Activated CD8-positive, alpha-beta memory T cell treated with anti-CD3 and anti-CD28 coated beads, Interleukin-2, amount 50 U/mL, for 4 hours (primary cell): Measurements from ENCODE around the gene PCNX2.

ENCODE experiments used
- DNase-seq: peaks from one replicate; pipeline ENCODE4 v3.0.0-alpha.2; 2020

PCNX2 gene

GRCh38 chr1:233255145-233255544 is 40.4 kb downstream of the PCNX2 start:
- DNase-seq, result no peak

DNA sequence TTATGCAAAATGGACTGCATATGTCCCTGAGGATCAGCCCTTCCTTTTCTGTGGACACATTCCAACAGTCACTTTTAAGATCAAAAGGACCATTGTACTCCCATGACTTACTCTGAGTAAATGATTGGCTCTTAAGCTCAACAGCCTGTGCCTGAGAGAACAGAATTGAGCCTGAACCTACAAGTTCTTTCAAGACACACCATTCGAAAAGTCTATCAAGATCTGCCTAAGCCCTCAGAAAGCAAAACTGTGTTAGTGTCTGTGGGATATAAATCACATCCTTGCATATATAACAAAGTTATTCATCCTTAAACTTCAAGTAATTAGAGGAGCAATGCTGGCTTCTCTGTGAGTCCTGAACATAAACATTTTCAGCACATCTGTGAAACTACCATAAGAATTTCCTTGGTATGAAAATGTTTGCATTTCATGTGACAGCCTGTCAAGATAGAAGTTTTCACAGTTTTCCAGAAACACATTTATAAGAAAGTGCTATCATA is 41.6 kb downstream of the PCNX2 start:
- no peak for DNase-seq

- DNase-seq, result no peak
Observed at GRCh38 chr1:233253231-233253831, 42.2 kb downstream of the PCNX2 start.

DNA sequence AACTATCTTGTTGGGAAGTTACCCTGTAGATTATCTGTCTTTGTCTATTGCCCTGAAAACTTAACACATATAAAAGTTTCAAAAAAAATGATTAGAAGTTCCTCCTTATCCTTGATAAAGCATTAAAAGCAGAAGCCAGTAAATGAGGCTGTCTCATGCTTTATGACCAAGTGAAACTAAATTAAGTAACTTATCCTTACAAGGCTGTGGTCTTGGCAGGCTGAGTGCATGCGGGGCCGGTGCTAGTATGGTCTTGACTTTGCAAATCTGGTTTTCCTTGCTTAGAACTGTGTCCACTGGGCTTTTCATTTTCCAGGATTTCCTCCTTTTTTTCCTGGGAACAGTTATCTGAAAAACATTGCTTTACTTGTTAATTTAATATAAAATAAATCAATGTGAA is 43.1 kb downstream of the PCNX2 start:
- no peak for DNase-seq

DNA sequence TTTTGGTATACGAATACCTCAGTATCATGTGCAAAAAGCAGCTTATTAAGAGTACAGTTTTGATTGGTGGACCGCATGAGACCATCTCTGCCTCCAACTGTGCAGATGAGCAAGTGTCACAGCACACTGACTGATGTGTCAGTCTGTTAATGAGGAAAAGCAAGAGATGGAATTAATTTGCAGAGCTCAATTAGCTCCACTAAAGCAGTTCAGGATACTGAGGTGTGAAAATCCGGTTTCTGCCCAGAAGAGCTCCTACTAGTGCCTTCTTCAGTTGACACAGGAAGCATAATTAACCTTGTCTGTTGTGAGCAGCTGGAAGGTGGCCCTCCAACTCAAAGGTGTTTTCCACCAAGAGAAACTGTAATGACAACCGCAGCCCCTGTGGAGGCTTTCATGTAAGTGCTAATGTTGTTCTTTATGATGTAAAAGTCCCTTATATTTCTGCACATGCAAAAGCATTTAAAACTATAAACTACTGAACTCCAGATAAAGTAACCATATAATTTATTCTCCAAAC is 44.3 kb downstream of the PCNX2 start:
- DNase-seq, result no peak

DNA sequence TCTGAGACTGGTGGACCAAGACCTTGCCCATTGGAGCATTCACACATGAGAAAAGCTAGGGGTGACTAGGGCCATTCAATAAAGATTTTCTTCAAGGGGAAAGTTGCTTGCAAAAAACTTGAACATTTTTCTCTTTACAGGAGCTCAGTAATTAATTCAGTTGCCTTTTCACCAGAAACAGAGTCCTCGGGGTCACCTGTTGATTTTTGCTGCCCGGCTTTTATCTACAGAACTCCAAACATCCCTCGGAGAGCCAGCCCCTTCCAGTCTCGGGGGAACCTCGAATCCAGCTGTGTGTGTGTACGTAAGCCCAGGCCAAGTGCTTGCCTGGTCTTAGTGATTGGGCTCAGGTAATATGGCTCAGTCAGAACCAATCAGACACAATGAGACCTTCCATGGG is 47.5 kb downstream of the PCNX2 start:
- DNase-seq, result no peak

GRCh38 chr1:233246965-233247364 is 48.6 kb downstream of the PCNX2 start:
- no peak for DNase-seq

- no peak for DNase-seq
Observed at GRCh38 chr1:233245191-233245765, 50.2 kb downstream of the PCNX2 start.

- DNase-seq, result no peak
Observed at GRCh38 chr1:233244183-233244582, 51.3 kb downstream of the PCNX2 start.

DNA sequence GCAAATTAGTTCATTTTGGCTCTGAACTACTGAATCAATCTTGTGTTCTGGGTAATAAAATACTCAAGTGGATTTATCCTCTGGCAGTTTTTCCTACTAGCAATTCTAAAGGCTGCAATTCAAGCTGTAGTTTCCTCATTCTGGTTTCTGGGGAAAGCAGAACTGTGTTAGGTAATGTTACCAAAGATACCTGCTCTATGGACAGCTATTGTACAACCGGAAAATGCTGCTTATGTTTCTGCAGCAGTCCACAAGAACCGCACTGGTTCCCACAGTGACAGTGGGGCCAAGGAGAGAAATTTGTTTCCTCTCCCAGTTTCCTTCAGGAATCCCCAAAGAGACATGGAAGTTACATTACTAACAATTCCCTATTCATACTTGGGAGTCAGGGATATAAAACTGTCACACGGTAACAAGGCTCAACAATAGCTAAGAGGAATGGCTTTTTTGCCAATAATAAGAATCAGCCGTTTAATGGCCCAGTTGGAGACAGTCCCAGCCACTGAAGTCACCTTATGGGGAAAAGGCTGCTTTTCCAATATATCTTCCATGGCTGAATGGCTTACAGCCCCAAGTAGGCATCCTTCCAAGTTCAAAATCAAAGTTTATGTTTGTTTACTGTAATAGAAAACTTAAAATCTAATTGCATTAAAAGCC is 52.6 kb downstream of the PCNX2 start:
- DNase-seq, result no peak

DNA sequence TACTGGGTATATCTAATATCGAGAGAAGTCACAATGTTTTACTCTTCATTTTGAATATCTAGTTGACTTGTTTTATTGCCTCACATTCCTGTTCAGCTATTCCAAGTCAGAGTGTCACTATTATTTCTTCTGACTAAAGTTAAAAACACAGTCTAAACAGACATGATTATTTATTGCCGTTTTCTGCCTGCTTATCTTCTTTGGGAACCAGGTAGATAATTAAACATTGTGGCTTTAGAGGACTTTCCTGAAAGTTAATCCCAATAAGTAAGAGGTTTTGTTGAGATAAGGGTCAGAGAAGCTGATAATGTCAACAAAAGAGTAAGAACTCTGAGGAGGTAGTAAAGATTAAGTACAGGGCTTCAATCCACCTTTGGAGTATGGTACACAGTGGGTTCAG is 53.8 kb downstream of the PCNX2 start:
- DNase-seq, result no peak

- DNase-seq, result no peak
Observed at GRCh38 chr1:233240829-233241682, 54.5 kb downstream of the PCNX2 start.

GRCh38 chr1:233240371-233240770 is 55.2 kb downstream of the PCNX2 start:
- no peak for DNase-seq

- DNase-seq, result no peak
Observed at GRCh38 chr1:233238884-233239431, 56.6 kb downstream of the PCNX2 start.

DNA sequence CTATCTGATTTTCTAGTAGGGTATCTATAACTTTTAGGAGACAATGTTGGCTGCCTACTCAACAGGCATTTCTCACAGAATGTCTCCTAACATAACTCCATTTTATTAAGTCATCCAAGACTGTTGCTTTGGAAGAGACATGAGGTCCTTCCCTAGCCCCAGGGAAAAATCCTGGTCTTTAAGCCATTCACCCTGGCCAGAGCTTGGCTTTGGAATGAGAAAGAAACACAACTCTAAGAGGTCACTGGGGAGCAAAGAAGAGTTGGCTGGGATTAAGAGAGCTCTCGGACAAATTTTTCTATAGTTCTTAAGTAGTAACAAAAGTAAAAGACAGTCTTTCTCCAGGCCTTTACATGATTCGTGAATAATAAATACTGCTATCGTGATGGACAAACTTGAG is 57.9 kb downstream of the PCNX2 start:
- no peak for DNase-seq

DNA sequence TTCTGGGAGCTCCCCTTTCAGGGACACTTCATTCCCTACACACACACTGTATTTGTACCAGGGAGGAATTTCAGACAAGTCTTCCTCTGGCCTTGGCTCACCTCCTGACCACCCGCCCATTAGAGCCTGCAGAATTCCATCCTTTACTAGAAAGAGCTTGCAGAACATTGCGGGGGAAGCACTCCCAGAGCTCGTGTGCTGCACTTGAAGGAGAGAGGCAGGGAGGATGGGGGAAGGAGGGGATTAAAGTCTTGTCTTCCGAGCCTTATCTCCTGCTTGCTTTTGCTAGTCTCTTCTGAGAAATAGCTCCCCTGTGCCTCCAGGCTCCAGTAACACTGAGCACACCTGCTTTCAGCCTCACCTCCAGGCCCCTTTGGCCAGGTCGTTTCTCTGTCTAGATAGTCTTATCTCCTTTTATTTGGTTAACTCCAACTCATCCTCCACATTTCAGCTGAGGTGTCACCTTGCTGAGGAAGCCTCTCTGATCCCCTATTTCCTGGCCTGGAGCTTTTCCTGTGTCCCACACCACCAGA is 62.0 kb downstream of the PCNX2 start:
- DNase-seq, result no peak

GRCh38 chr1:233230011-233230410 is 65.5 kb downstream of the PCNX2 start:
- DNase-seq, result no peak

DNA sequence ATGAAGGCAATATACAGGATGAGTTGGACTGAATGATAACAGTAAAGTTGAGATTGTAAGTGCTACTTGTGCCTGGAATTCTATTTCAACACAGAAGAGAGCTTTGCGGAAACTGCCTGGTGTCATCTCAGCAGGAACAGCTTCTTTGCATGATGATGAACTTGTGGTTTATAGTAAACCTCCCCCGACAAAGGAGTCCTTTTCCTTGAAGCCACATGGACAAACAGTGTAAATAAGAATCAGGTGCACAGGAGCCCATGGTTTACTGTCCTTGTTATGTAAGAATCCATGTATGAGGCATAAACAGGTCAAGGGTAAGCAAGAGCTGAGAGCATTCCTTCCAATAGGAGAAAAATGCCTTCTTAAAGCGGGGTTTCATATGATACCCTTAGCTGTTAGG is 66.2 kb downstream of the PCNX2 start:
- DNase-seq, result no peak

- DNase-seq, result no peak
Observed at GRCh38 chr1:233227930-233228465, 67.5 kb downstream of the PCNX2 start.

GRCh38 chr1:233224311-233224710 is 71.2 kb downstream of the PCNX2 start:
- no peak for DNase-seq

- no peak for DNase-seq
Observed at GRCh38 chr1:233217832-233218231, 77.7 kb downstream of the PCNX2 start.

DNA sequence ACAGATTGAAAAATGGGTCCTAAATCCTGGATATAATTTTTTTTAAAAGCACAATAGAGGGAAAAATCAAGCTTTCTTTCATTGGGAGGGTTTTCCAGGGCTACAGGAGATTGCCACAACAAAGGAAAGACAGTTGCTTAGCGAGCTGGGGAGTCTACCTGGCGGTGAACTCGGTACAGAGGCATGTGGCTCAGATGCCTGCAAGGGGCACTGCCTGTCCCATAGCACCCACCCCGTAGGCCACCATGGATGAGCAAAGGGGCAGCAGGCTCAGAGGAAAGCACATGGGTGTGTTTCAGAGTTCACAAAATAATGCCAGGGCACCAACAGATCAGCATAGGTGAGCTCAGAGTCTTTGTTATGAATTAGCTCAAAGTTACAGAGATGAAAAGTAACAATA is 79.5 kb downstream of the PCNX2 start:
- no peak for DNase-seq
